ENCODE results near the gene SGTA. TPM values are rescaled to one million over a fixed set of nuclear protein-coding genes. Genes with fewer than 3 reads are reported as not detected.
A peak's percentile ranks its signal among the peaks of the same experiment; 100 is the strongest.

Gene SGTA
- total and polyA plus RNA-seq, 4 donors: 16.7 to 38.4 (median 21.0) TPM

- Histone ChIP-seq H3K4me3 (ENCODE audit: low read depth in 1 of 3, low read length in 3 of 3) (peak overlapping the region; percentile 12 to 27 (median 17)), H3K27me3 (ENCODE audit: control insufficient read depth in 4 of 4, insufficient read depth in 4 of 4, low read length in 3 of 4) (no peaks in the 10 kb centered on the region), H3K27ac (ENCODE audit: low read depth in 1 of 2, low read length in 2 of 2) (peak overlapping the region; percentile 84 to 86), H3K9me3 (ENCODE audit: control insufficient read depth in 4 of 4, low read length in 3 of 4) (no peaks in the 10 kb centered on the region), H3K9ac (ENCODE audit: low read depth in 1 of 2, low read length in 2 of 2) (peak overlapping the region in 1 of 2 donors; percentile 57), H3K36me3 (ENCODE audit: control insufficient read depth in 4 of 4, insufficient read depth in 3 of 4, low read depth in 1 of 4, low read length in 3 of 4) (no peaks in the 10 kb centered on the region), H3K4me1 (ENCODE audit: control insufficient read depth in 4 of 4, insufficient read depth in 4 of 4, low read length in 3 of 4) (peaks cover 13 to 33% (median 25%) of the 10 kb centered on the region in 4 donors)
- DNase-seq (ENCODE audit: low spot score): no peak
- WGBS: 42% methylated on average over 14 of the region's 14 CpGs
- peak in 1 of 2 donors; percentile 66 for TF ChIP-seq RXRA (IDR thresholded peaks at IDR 0.05)
- no peak for TF ChIP-seq EGR1 (IDR thresholded peaks at IDR 0.05; ENCODE audit: low read depth in 2 of 2)
- TF ChIP-seq NR2F2 (IDR thresholded peaks at IDR 0.05): no peak
- TF ChIP-seq CTCF (IDR thresholded peaks at IDR 0.05; ENCODE audit: low read depth, low read length, missing input control): no peak
- peak; percentile 4 for TF ChIP-seq YY1 (IDR thresholded peaks at IDR 0.05)
Measured at GRCh38 chr19:2790194-2790556, 7.1 kb upstream of the SGTA start.

DNA sequence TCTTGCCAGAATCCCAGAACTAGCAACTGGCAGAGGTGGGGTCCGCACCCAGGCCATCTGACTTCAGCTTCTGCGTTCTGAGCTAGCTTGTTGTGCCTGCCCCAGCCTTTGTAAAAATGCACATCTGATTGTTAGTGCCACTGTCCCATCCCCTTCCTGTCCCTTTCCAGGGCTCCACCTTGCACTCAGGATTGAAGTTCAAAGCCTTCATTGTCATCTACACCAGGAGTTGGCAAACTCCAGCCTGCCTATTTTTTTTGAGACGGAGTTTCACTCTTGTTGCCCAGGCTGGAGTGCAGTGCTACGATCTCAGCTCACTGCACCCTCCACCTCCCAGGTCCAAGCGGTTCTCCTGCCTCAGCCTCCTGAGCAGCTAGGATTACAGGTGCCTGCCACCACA is 5.2 kb upstream of the SGTA start:
- WGBS: 90% methylated on average over 5 of the region's 5 CpGs
- H3K9ac ChIP-seq (ENCODE audit: low read depth in 1 of 2, low read length in 2 of 2): no peak overlapping the region
- no peak for DNase-seq (ENCODE audit: low spot score)
- H3K36me3 ChIP-seq (ENCODE audit: control insufficient read depth in 4 of 4, insufficient read depth in 3 of 4, low read depth in 1 of 4, low read length in 3 of 4): no peaks in the 10 kb centered on the region
- no peaks in the 10 kb centered on the region for H3K27me3 ChIP-seq (ENCODE audit: control insufficient read depth in 4 of 4, insufficient read depth in 4 of 4, low read length in 3 of 4)
- no peak overlapping the region for H3K27ac ChIP-seq (ENCODE audit: low read depth in 1 of 2, low read length in 2 of 2)
- TF ChIP-seq EGR1 (IDR thresholded peaks at IDR 0.05; ENCODE audit: low read depth in 2 of 2) (no peak), JUND (IDR thresholded peaks at IDR 0.05) (no peak), NR2F2 (IDR thresholded peaks at IDR 0.05) (no peak), HNF4G (IDR thresholded peaks at IDR 0.05) (no peak)
- H3K4me3 ChIP-seq (ENCODE audit: low read depth in 1 of 3, low read length in 3 of 3): no peak overlapping the region
- no peaks in the 10 kb centered on the region for H3K9me3 ChIP-seq (ENCODE audit: control insufficient read depth in 4 of 4, low read length in 3 of 4)
- H3K4me1 ChIP-seq (ENCODE audit: control insufficient read depth in 4 of 4, insufficient read depth in 4 of 4, low read length in 3 of 4): peaks cover 14 to 43% (median 34%) of the 10 kb centered on the region in 4 donors

DNA sequence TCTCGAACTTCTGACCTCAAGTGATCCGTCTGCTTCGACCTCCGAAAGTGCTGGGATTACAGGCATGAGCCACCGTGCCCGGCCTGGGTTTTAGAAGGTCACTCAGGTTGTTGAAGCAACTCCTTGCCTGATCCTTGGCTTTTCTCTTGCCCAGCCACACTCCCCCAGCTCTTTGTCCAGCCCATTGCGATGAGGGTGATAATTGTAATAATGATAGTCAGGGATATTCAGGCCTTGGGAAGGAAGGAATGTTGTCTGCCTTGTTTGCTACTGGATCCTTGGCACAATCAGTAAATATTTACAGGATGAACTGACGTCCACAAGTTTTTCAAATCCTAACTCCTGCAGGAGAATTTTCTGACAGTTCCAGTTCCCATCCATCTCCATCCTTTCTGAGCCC is 4.0 kb upstream of the SGTA start:
- Histone ChIP-seq H3K9me3 (ENCODE audit: control insufficient read depth in 4 of 4, low read length in 3 of 4) (no peaks in the 10 kb centered on the region), H3K27me3 (ENCODE audit: control insufficient read depth in 4 of 4, insufficient read depth in 4 of 4, low read length in 3 of 4) (no peaks in the 10 kb centered on the region), H3K4me3 (ENCODE audit: low read depth in 1 of 3, low read length in 3 of 3) (no peak overlapping the region), H3K36me3 (ENCODE audit: control insufficient read depth in 4 of 4, insufficient read depth in 3 of 4, low read depth in 1 of 4, low read length in 3 of 4) (no peaks in the 10 kb centered on the region), H3K27ac (ENCODE audit: low read depth in 1 of 2, low read length in 2 of 2) (no peak overlapping the region), H3K4me1 (ENCODE audit: control insufficient read depth in 4 of 4, insufficient read depth in 4 of 4, low read length in 3 of 4) (peaks cover 14 to 49% (median 38%) of the 10 kb centered on the region in 4 donors), H3K9ac (ENCODE audit: low read depth in 1 of 2, low read length in 2 of 2) (no peak overlapping the region)
- DNase-seq (ENCODE audit: low spot score): no peak
- WGBS: 89% methylated on average over 8 of the region's 8 CpGs
- no peak for TF ChIP-seq TAF1 (conservative IDR thresholded peaks at IDR 0.05)
- TF ChIP-seq GABPA (IDR thresholded peaks at IDR 0.05 in 1 of 2, conservative IDR thresholded peaks at IDR 0.05 in 1 of 2): no peak
- no peak for TF ChIP-seq JUND (IDR thresholded peaks at IDR 0.05)
- no peak for TF ChIP-seq HNF4G (IDR thresholded peaks at IDR 0.05)
- TF ChIP-seq HNF4A (conservative IDR thresholded peaks at IDR 0.05): no peak
- no peak for TF ChIP-seq FOXA1 (IDR thresholded peaks at IDR 0.05)
- TF ChIP-seq NR2F2 (IDR thresholded peaks at IDR 0.05): no peak

DNA sequence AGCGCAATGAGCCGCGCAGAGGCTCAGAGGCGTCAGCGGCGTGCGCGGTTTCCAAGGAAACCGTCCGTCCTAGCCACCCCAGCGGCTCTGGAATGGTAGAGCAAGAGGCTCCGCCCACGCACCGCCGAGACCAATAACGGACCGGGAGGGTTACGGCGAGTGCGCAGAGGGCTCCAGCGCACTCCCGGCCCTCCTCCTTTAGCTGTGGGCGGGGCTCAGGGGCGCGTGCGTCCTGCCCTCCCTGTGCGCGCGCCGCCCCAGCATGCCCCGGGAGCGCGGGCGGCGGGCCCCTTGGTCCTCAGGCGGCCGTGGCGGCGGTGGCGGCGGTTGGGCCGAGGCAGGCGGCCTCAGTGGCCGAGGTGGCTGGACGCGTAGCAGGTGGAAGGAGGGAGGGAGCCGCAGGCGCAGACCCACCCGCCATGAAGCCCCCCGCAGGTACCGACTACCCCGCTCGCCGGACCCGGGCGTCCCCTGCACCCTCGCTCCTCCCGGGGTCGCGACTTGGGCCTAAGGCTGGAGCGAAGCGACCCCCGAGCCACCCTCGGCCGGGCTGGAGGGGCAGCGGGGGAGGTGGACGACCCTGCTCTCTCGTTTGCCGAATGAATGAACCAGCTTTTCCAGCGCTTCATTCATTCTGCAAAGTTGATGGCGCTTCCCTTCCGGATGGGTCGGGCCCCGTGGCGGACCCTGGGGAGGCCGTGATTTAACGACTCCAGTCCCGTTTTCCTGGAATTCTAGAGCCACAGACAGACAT is 2.3 kb upstream of the SGTA start, which contains the start of gene THOP1:
THOP1 (plus strand) TSS at position 260 of the 754 bp plus-strand sequence; CDS start at position 420, 160 bp downstream.
- peak; percentile 96 for DNase-seq (ENCODE audit: low spot score)
- Histone ChIP-seq H3K9ac (ENCODE audit: low read depth in 1 of 2, low read length in 2 of 2) (peak within 1 kb of the TSS; percentile 21 to 87), H3K36me3 (ENCODE audit: control insufficient read depth in 4 of 4, insufficient read depth in 3 of 4, low read depth in 1 of 4, low read length in 3 of 4) (no peaks in the 10 kb centered on the region), H3K4me1 (ENCODE audit: control insufficient read depth in 4 of 4, insufficient read depth in 4 of 4, low read length in 3 of 4) (peaks cover 10 to 48% (median 36%) of the 10 kb centered on the region in 4 donors), H3K27me3 (ENCODE audit: control insufficient read depth in 4 of 4, insufficient read depth in 4 of 4, low read length in 3 of 4) (no peaks in the 10 kb centered on the region), H3K9me3 (ENCODE audit: control insufficient read depth in 4 of 4, low read length in 3 of 4) (no peaks in the 10 kb centered on the region), H3K27ac (ENCODE audit: low read depth in 1 of 2, low read length in 2 of 2) (peak within 1 kb of the TSS; percentile 55 to 75), H3K4me3 (ENCODE audit: low read depth in 1 of 3, low read length in 3 of 3) (peak within 1 kb of the TSS; percentile 77 to 92 (median 84))
- WGBS: under 1% methylated on average over 78 of the region's 78 CpGs
- peak in 1 of 2 donors; percentile 62 for TF ChIP-seq GABPA (IDR thresholded peaks at IDR 0.05 in 1 of 2, conservative IDR thresholded peaks at IDR 0.05 in 1 of 2)
- TF ChIP-seq TAF1 (conservative IDR thresholded peaks at IDR 0.05): no peak
- TF ChIP-seq, protein P1, sequence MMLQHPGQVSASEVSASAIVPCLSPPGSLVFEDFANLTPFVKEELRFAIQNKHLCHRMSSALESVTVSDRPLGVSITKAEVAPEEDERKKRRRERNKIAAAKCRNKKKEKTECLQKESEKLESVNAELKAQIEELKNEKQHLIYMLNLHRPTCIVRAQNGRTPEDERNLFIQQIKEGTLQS (IDR thresholded peaks at IDR 0.05): no peak
- no peak for TF ChIP-seq JUND (IDR thresholded peaks at IDR 0.05)
- TF ChIP-seq, protein P2, sequence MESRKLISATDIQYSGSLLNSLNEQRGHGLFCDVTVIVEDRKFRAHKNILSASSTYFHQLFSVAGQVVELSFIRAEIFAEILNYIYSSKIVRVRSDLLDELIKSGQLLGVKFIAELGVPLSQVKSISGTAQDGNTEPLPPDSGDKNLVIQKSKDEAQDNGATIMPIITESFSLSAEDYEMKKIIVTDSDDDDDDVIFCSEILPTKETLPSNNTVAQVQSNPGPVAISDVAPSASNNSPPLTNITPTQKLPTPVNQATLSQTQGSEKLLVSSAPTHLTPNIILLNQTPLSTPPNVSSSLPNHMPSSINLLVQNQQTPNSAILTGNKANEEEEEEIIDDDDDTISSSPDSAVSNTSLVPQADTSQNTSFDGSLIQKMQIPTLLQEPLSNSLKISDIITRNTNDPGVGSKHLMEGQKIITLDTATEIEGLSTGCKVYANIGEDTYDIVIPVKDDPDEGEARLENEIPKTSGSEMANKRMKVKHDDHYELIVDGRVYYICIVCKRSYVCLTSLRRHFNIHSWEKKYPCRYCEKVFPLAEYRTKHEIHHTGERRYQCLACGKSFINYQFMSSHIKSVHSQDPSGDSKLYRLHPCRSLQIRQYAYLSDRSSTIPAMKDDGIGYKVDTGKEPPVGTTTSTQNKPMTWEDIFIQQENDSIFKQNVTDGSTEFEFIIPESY (IDR thresholded peaks at IDR 0.05): no peak
- TF ChIP-seq RXRA (IDR thresholded peaks at IDR 0.05): no peak
- peak; percentile 73 for TF ChIP-seq SP1 (IDR thresholded peaks at IDR 0.05)
- TF ChIP-seq FOXA2 (IDR thresholded peaks at IDR 0.05): no peak
- peak in 1 of 2 donors; percentile 16 for TF ChIP-seq HNF4A (conservative IDR thresholded peaks at IDR 0.05)
- no peak for TF ChIP-seq HNF4G (IDR thresholded peaks at IDR 0.05)
- peak; percentile 92 to 96 for TF ChIP-seq EGR1 (IDR thresholded peaks at IDR 0.05; ENCODE audit: low read depth in 2 of 2)
- TF ChIP-seq NR2F2 (IDR thresholded peaks at IDR 0.05): no peak
- TF ChIP-seq YY1 (IDR thresholded peaks at IDR 0.05): peak; percentile 58
- TF ChIP-seq CTCF (IDR thresholded peaks at IDR 0.05; ENCODE audit: low read depth, low read length, missing input control): no peak
